ENCODE data around the gene TRPV3. TPM values are rescaled to one million over a fixed set of nuclear protein-coding genes. Genes with fewer than 3 reads are reported as not detected.
"Not testable (repeated sequence)": the region's sequence is repeated elsewhere in the genome, so short reads cannot be mapped to it uniquely, and the experiment has no call there.

The TRPV3 gene
- total RNA-seq, 6 experiments from 2014 or later: 0.12 to 2.1 (median 0.37) TPM; not detected in 1

DNA sequence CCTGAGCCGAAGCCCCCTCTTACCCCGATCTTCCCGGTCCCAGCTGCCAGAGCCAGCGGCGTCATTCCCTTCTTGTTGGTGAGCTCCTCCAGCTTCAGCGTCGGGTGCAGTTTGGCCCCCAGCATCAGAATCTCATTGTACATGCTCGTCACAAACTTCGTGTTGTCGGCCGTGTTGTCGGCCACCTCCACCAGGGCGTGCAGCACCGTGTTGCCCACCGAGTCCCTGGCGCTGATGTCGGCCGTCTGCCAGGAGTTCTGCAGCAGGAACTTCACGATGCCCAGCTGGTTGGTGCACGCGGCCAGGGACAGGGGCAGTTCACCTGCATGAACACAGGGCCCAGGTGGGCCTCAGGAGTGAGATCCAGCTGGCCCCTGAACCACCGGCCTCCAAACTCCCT is 32.2 kb upstream of the TRPV3 start:
- DNase-seq (no peak), ATAC-seq (no peak)
- no peaks in the 10 kb centered on the region for H3K9me3 ChIP-seq
- H3K4me1 ChIP-seq: no peaks in the 10 kb centered on the region
- peaks cover 0 to 61% (median 32%) of the 10 kb centered on the region in 4 donors for H3K36me3 ChIP-seq
- H3K27ac ChIP-seq: no peak overlapping the region
- WGBS (ENCODE audit: insufficient coverage, low coverage, low lambda C conversion rate, missing lambda C conversion rate): 91% methylated on average over 6 of the region's 22 CpGs
- no peak for TF ChIP-seq POLR2A (IDR thresholded peaks at IDR 0.05)
- TF ChIP-seq, protein P1, sequence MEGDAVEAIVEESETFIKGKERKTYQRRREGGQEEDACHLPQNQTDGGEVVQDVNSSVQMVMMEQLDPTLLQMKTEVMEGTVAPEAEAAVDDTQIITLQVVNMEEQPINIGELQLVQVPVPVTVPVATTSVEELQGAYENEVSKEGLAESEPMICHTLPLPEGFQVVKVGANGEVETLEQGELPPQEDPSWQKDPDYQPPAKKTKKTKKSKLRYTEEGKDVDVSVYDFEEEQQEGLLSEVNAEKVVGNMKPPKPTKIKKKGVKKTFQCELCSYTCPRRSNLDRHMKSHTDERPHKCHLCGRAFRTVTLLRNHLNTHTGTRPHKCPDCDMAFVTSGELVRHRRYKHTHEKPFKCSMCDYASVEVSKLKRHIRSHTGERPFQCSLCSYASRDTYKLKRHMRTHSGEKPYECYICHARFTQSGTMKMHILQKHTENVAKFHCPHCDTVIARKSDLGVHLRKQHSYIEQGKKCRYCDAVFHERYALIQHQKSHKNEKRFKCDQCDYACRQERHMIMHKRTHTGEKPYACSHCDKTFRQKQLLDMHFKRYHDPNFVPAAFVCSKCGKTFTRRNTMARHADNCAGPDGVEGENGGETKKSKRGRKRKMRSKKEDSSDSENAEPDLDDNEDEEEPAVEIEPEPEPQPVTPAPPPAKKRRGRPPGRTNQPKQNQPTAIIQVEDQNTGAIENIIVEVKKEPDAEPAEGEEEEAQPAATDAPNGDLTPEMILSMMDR (IDR thresholded peaks at IDR 0.05): no peak
- H3K4me3 ChIP-seq: no peak overlapping the region
- H3K27me3 ChIP-seq: no peaks in the 10 kb centered on the region
- intact Hi-C loops (cut with DNase I): no loop called here

DNA sequence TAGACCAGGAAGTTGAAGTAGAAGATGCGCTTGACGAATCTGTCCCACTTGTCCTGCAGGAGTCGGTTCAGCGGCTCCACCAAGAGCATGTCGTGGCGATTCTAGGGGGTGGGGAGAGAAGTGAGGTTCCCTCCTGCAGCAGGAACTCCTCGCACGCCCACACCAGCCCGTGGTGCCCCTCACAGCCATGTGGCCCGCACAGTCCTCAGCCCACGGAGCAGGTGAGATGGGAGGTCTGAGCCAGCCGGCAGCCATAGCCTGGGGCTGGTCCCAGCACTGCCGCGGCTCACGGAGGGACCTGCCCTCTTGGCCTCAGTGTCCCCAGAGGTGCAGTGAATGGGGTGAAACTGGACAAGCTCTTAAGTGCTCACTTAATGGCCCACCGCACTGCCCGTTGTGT is 28.2 kb upstream of the TRPV3 start:
- no peak for DNase-seq
- peak in 1 of 4 donors; percentile 21 for ATAC-seq
- no peak overlapping the region for H3K27ac ChIP-seq
- peaks cover 0 to 70% (median 26%) of the 10 kb centered on the region in 4 donors for H3K36me3 ChIP-seq
- intact Hi-C loops (cut with DNase I): no loop called here
- H3K9me3 ChIP-seq: no peaks in the 10 kb centered on the region
- H3K27me3 ChIP-seq: no peaks in the 10 kb centered on the region
- TF ChIP-seq, protein P1 (IDR thresholded peaks at IDR 0.05): no peak
- no peaks in the 10 kb centered on the region for H3K4me1 ChIP-seq
- WGBS (ENCODE audit: insufficient coverage, low coverage, low lambda C conversion rate, missing lambda C conversion rate): 80% methylated on average over 1 of the region's 17 CpGs
- no peak overlapping the region for H3K4me3 ChIP-seq

DNA sequence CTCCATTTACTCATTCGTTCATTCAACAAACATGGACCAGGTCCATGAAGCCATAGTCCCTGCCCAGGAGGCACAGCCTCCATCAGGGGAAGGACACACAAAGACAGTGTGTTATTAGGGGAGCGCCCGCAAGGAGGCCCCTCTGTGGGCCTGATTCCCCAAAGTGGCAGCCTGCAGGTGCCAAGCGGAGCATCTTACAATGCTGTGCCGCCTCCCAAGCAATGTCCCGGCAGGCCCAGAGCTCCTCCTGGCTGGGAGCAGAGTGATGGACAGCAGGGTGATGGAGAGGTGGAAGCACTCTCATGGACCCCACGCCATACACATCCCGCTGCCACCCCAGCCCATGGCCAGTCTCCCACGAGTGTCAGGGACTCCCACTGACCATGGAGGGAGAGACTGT is 25.8 kb upstream of the TRPV3 start:
- intact Hi-C loops (cut with DNase I): no loop called here
- Histone ChIP-seq H3K9me3 (no peaks in the 10 kb centered on the region), H3K36me3 (peaks cover 0 to 71% (median 21%) of the 10 kb centered on the region in 4 donors), H3K27me3 (no peaks in the 10 kb centered on the region), H3K4me3 (no peak overlapping the region), H3K4me1 (no peaks in the 10 kb centered on the region), H3K27ac (no peak overlapping the region)
- no peak for ATAC-seq
- DNase-seq: no peak
- WGBS (ENCODE audit: insufficient coverage, low coverage, low lambda C conversion rate, missing lambda C conversion rate): 100% methylated on average over 1 of the region's 9 CpGs
- no peak for TF ChIP-seq POLR2A (IDR thresholded peaks at IDR 0.05)
- TF ChIP-seq, protein P1 (IDR thresholded peaks at IDR 0.05): no peak

DNA sequence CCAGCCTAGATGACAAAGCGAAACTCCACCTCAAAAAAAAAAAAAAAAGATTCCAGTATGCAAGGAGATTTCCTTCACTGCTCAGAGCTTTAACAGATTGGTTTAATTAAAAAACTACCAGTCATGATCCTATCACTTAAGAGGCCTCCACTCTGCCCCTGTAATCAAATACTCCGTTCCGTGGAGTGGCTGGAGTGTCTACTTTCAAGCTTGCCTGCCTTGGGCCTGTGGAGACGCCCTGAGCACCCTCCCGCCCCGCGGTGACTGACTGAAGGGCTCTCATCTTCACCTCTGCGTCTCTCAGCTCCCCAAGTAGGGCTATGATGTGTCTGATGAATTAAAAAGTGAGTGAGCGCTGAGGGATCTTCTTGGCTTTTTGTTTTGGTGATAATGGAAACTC is 25.3 kb upstream of the TRPV3 start:
- TF ChIP-seq, protein P1 (IDR thresholded peaks at IDR 0.05): no peak
- no peak for TF ChIP-seq POLR2A (IDR thresholded peaks at IDR 0.05)
- no peaks in the 10 kb centered on the region for H3K9me3 ChIP-seq
- WGBS (ENCODE audit: insufficient coverage, low coverage, low lambda C conversion rate, missing lambda C conversion rate): 94% methylated on average over 8 of the region's 9 CpGs
- intact Hi-C loops (cut with DNase I): no loop called here
- H3K36me3 ChIP-seq: peaks cover 0 to 67% (median 22%) of the 10 kb centered on the region in 4 donors
- ATAC-seq (no peak), DNase-seq (no peak)
- no peak overlapping the region for H3K27ac ChIP-seq
- no peaks in the 10 kb centered on the region for H3K4me1 ChIP-seq
- H3K4me3 ChIP-seq: no peak overlapping the region
- H3K27me3 ChIP-seq: no peaks in the 10 kb centered on the region

DNA sequence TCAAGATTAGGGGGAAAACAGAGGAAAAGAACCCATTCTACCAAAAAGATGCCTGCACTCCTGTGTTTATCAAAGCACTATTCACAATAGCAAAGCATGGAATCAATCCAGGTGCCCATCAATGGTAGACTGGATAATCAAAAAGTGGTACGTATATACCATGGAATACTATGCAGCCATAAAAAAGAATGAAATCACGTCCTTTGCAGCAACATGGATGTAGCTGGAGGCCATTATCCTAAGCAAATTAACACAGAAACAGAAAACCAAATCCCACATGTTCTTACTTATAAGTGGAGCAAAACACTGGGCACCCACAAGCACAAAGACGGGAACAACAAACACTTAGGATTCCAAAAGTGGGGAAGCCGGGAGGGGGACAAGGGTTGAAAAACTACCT is 21.1 kb upstream of the TRPV3 start:
- 8% methylated on average over 1 of the region's 4 CpGs for WGBS (ENCODE audit: insufficient coverage, low coverage, low lambda C conversion rate, missing lambda C conversion rate)
- intact Hi-C loops (cut with DNase I); H3K27ac ChIP-seq; H3K4me3 ChIP-seq; DNase-seq; ATAC-seq; H3K4me1 ChIP-seq; H3K27me3 ChIP-seq; H3K9me3 ChIP-seq: not testable (repeated sequence)
- peaks cover 0 to 66% (median 10%) of the 10 kb centered on the region in 4 donors for H3K36me3 ChIP-seq
